Panc1 (cell line): ENCODE results near the gene C3orf85. TPM values are rescaled to one million over a fixed set of nuclear protein-coding genes. Genes with fewer than 3 reads are reported as not detected.

Source experiments
- ATAC-seq: fragments of 200-7000 bp; cut with Tn5 transposase; 2 replicates; pipeline ENCODE4 v1.9.1; 2020; ENCODE audit warnings: mild to moderate bottlenecking, moderate library complexity
- BruUV-seq: library from RNA; stranded (reverse); fragments of 400-500 nt; replicated peaks from 2 replicates; lab custom pipeline; 2021; lab: Mats Ljungman, UMichigan
- CTCF ChIA-PET: fragments of 300-600 bp; sonication (Branson Sonifier 250); formaldehyde crosslinking; loops from one replicate; lab custom pipeline; 2022; ENCODE audit warnings: antibody characterized with exemption; lab: Charles Lee
- POLR2A ChIA-PET: fragments of 300-600 bp; sonication (Branson Sonifier 250); formaldehyde crosslinking; loops from one replicate; lab custom pipeline; 2022; ENCODE audit warnings: antibody characterized with exemption; lab: Charles Lee
- DNase-seq: peaks from one replicate; pipeline ENCODE4 v3.0.0-alpha.2; 2010; ENCODE audit warnings: low read depth, low spot score
- H3K27ac ChIP-seq: 2 replicates; pipeline ENCODE4 v1.5.1; 2011; ENCODE audit warnings: mild to moderate bottlenecking, low read length, inconsistent platforms
- H3K27me3 ChIP-seq: fragments of 200-500 bp; sonication (Bioruptor generic); 2 replicates; pipeline ENCODE4 v1.6.0; 2014; ENCODE audit warnings: low read length, inconsistent platforms; ENCODE audit not compliant: control insufficient read depth, insufficient read depth
- H3K36me3 ChIP-seq: fragments of 200-500 bp; sonication (Bioruptor generic); 2 replicates; pipeline ENCODE4 v1.5.1; 2014; ENCODE audit warnings: inconsistent platforms, mild to moderate bottlenecking, low read length, moderate library complexity; ENCODE audit not compliant: control insufficient read depth, insufficient read depth
- H3K4me1 ChIP-seq: 2 replicates; pipeline ENCODE4 v1.5.1; 2011; ENCODE audit warnings: inconsistent platforms, mild to moderate bottlenecking, low read length, moderate library complexity; ENCODE audit not compliant: control insufficient read depth, insufficient read depth
- H3K4me3 ChIP-seq, 2 experiments: 2 replicates each; pipeline ENCODE4 v1.5.1; 2011 to 2012; ENCODE audit warnings: low read depth in 2 of 2, low read length in 2 of 2, mild to moderate bottlenecking in 2 of 2, inconsistent platforms in 1 of 2, moderate library complexity in 1 of 2
- H3K9me3 ChIP-seq: fragments of 200-500 bp; sonication (Bioruptor generic); 2 replicates; pipeline ENCODE4 v1.5.1; 2014; ENCODE audit warnings: low read depth, mild to moderate bottlenecking, inconsistent platforms, low read length, moderate library complexity; ENCODE audit not compliant: control insufficient read depth, insufficient read depth
- POLR2AphosphoS5 ChIP-seq: IDR thresholded peaks from 2 replicates; pipeline ENCODE4 v1.6.1; 2012; ENCODE audit warnings: mild to moderate bottlenecking, low read depth, low read length, moderate library complexity
- SIN3A ChIP-seq: IDR thresholded peaks from 2 replicates; pipeline ENCODE4 v1.6.1; 2012; ENCODE audit warnings: low read depth, mild to moderate bottlenecking, low read length, moderate library complexity, borderline replicate concordance; ENCODE audit not compliant: insufficient read depth
- TCF7L2 ChIP-seq: IDR thresholded peaks from 2 replicates; pipeline ENCODE4 v1.6.1; 2011; ENCODE audit warnings: mild to moderate bottlenecking, low read depth, low read length, inconsistent platforms
- in situ Hi-C: cut with HindIII; loops from 2 replicates; pipeline ENCODE4 v1.10.0; 2016; ENCODE audit warnings: low sequenced_read_pairs, low pct_unique_long_range_greater_than_20kb
- intact Hi-C: fragments of 100-400 bp; cut with micrococcal nuclease; formaldehyde crosslinking; loops from one replicate; pipeline ENCODE4 v1.10.0; 2022; ENCODE audit not compliant: unreplicated experiment
- total RNA-seq: library from RNA; stranded (reverse); gene quantifications from one replicate; pipeline ENCODE4 v1.2.1, GENCODE V29; 2021; ENCODE audit not compliant: unreplicated experiment
- TF ChIP-seq, protein P1 (sequence below), 2 experiments: IDR thresholded peaks; 2 replicates each; pipeline ENCODE4 v1.6.1; 2011 to 2012; ENCODE audit warnings: low read depth in 2 of 2, control low read depth in 1 of 2, low read length in 1 of 2, mild to moderate bottlenecking in 1 of 2, moderate library complexity in 1 of 2; ENCODE audit not compliant: insufficient read depth in 1 of 2
- TF ChIP-seq, protein P2 (sequence below): fragments of 450-650 bp; IDR thresholded peaks from 2 replicates; pipeline ENCODE4 v1.5.1; 2017; ENCODE audit warnings: mild to moderate bottlenecking

Gene C3orf85
- total RNA-seq, 1 experiment from 2014 or later: not detected

DNA sequence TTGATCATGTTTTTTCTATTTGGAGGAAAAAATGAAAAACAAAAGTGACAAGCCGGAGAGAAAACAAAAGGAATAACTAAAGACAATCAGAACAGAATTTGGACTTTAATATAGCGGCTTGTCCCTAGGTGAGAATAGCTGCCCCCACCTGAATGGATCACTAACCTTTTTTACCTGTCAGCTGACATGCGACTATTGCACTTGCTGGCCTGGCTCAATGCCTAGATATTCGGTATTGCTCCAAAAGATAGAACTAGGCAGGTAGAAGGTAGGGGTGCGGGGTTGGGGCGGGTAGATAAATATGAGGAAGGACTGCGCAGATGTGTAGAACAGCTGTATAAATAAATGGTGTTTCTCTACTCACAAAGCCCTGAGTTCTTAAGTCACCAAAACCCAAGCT is 17.9 kb upstream of the C3orf85 start:
- no TSS peak for BruUV-seq

DNA sequence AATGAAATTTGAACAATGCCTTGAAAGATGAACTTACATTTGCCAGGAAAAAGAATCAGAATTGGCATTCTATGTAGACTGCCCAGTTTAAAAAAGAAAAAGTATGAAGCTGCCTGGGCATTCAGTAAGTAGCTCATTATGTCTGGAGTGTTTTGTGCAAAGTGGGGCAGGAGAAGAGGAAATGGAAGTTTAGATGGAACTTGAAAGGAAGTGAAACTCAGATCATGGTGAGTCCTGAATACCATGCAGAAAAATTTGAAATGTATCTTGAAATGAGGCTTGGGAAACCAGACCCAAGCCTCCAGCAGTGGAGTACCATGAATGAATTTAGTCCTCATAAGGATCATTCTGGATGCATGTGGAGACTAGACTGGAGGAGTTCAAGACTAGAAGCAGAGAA is 13.8 kb upstream of the C3orf85 start:
- H3K4me1 ChIP-seq: no peaks in the 10 kb centered on the region
- H3K36me3 ChIP-seq: no peaks in the 10 kb centered on the region
- ChIA-PET POLR2A (no interaction called here), CTCF (interaction anchor here (0.6 kb wide), 1 partner anchor 13 kb away, joined by 6 read pairs; no protein-coding TSS in a partner anchor)
- no peaks in the 10 kb centered on the region for H3K9me3 ChIP-seq
- in situ Hi-C loops: no loop called here
- DNase-seq (no peak), ATAC-seq (no peak)
- no peaks in the 10 kb centered on the region for H3K27me3 ChIP-seq
- intact Hi-C loops: no loop called here
- no peak overlapping the region for H3K4me3 ChIP-seq
- TF ChIP-seq POLR2AphosphoS5: no peak
- no peak for TF ChIP-seq TCF7L2
- TF ChIP-seq SIN3A: no peak
- TF ChIP-seq, protein P1, sequence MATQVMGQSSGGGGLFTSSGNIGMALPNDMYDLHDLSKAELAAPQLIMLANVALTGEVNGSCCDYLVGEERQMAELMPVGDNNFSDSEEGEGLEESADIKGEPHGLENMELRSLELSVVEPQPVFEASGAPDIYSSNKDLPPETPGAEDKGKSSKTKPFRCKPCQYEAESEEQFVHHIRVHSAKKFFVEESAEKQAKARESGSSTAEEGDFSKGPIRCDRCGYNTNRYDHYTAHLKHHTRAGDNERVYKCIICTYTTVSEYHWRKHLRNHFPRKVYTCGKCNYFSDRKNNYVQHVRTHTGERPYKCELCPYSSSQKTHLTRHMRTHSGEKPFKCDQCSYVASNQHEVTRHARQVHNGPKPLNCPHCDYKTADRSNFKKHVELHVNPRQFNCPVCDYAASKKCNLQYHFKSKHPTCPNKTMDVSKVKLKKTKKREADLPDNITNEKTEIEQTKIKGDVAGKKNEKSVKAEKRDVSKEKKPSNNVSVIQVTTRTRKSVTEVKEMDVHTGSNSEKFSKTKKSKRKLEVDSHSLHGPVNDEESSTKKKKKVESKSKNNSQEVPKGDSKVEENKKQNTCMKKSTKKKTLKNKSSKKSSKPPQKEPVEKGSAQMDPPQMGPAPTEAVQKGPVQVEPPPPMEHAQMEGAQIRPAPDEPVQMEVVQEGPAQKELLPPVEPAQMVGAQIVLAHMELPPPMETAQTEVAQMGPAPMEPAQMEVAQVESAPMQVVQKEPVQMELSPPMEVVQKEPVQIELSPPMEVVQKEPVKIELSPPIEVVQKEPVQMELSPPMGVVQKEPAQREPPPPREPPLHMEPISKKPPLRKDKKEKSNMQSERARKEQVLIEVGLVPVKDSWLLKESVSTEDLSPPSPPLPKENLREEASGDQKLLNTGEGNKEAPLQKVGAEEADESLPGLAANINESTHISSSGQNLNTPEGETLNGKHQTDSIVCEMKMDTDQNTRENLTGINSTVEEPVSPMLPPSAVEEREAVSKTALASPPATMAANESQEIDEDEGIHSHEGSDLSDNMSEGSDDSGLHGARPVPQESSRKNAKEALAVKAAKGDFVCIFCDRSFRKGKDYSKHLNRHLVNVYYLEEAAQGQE (IDR thresholded peaks at IDR 0.05; ENCODE audit: insufficient read depth in 1 of 2, low read depth in 2 of 2, low read length in 1 of 2): no peak
- TF ChIP-seq, protein P2, sequence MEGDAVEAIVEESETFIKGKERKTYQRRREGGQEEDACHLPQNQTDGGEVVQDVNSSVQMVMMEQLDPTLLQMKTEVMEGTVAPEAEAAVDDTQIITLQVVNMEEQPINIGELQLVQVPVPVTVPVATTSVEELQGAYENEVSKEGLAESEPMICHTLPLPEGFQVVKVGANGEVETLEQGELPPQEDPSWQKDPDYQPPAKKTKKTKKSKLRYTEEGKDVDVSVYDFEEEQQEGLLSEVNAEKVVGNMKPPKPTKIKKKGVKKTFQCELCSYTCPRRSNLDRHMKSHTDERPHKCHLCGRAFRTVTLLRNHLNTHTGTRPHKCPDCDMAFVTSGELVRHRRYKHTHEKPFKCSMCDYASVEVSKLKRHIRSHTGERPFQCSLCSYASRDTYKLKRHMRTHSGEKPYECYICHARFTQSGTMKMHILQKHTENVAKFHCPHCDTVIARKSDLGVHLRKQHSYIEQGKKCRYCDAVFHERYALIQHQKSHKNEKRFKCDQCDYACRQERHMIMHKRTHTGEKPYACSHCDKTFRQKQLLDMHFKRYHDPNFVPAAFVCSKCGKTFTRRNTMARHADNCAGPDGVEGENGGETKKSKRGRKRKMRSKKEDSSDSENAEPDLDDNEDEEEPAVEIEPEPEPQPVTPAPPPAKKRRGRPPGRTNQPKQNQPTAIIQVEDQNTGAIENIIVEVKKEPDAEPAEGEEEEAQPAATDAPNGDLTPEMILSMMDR: no peak
- no peak overlapping the region for H3K27ac ChIP-seq
- no TSS peak for BruUV-seq

More for the DNA sequence above, 17.9 kb upstream of the C3orf85 start:
- ChIA-PET POLR2A (no interaction called here), CTCF (no interaction called here)
- in situ Hi-C loops (no loop called here), intact Hi-C loops (no loop called here)
- TF ChIP-seq, protein P2: no peak
- no peak for TF ChIP-seq TCF7L2
- TF ChIP-seq, protein P1 (IDR thresholded peaks at IDR 0.05; ENCODE audit: insufficient read depth in 1 of 2, low read depth in 2 of 2, low read length in 1 of 2): no peak
- TF ChIP-seq POLR2AphosphoS5: no peak
- no peak for TF ChIP-seq SIN3A
- H3K27me3 ChIP-seq: no peaks in the 10 kb centered on the region; the same call in 1 of the 2 replicates
- DNase-seq: no peak
- no peaks in the 10 kb centered on the region for H3K4me1 ChIP-seq
- no peak for ATAC-seq
- no peaks in the 10 kb centered on the region for H3K36me3 ChIP-seq
- H3K27ac ChIP-seq: no peak overlapping the region
- H3K9me3 ChIP-seq: no peaks in the 10 kb centered on the region
- no peak overlapping the region for H3K4me3 ChIP-seq
